GM19468 (cell line): Measurements from ENCODE around the gene C1orf21.

Source experiments
- ATAC-seq: cut with Tn5 transposase; IDR thresholded peaks from one replicate; pipeline ENCODE4 v1.9.1; 2021; ENCODE audit warnings: mild to moderate bottlenecking, moderate library complexity, moderate number of reproducible peaks; ENCODE audit not compliant: unreplicated experiment; ENCODE audit errors: extremely low read depth

Gene C1orf21

DNA sequence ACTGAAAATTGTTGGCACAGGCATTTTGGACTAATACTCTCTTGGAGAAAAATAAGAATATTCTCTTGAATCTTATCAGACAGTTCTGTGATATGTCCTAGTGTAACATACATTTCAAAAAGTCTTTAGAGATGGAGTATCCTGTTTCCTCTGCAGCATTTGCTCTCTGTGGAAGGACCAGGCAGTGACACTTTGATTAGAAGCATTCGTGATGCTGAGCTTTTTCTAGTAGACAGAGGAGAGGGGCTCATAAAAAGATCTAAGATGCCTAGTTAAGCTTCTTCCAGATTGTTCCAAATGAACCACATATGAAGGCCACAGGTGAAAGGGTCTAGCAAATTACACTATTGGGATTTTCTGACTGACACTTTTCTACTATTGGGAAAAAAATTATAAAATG, 120.3 kb downstream of the C1orf21 start:
- no peak for ATAC-seq

DNA sequence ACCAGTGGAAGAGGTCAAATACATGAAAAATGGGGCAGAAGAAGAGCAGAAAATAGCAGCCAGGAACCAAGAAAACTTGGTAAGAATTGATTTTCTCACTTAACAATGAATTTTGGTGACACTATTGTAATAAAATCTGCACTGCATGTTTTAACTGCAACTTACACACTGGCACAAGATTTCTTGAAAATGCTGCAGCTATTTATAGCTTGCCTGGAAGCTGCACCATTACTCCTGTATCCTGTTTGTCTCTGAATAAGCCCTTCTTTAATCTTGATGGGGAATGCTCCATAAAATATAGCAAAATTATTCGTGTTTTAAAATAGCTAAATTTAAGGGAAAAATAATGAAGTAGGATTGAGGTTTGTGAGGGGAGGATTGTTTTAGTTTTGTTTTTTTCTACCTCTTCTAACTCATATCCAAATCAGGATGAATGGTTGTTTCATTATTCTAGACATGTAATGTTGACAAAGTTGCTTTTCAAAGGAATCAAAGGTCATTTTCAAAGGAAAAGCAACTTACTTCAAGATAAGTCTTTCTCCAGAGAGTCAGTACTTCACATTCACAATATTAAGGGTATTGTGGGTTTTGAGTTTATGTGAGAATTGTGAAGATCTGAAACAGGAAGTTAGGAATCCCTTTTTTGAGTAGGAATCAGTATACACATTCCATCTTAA, 120.9 kb downstream of the C1orf21 start:
- ATAC-seq: no peak

DNA sequence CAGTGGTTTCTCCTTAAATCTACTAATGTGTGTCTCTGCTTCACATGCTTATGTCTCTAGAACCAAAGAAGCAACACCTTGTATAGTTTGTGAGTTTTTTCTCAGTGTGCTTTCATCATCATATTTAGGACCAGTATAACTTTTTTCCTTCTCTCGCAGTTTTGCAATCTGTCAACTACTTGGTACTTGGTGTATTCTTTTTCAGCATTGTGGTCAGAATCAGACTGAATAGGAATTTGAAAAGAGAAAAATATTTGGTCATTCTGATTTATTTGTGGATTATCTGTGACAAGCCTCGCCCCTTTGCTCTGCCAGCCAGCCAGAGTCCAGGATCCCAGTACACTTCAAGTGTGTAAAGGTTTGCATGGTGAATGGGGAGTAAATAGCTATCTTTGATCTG, 122.3 kb downstream of the C1orf21 start:
- no peak for ATAC-seq

DNA sequence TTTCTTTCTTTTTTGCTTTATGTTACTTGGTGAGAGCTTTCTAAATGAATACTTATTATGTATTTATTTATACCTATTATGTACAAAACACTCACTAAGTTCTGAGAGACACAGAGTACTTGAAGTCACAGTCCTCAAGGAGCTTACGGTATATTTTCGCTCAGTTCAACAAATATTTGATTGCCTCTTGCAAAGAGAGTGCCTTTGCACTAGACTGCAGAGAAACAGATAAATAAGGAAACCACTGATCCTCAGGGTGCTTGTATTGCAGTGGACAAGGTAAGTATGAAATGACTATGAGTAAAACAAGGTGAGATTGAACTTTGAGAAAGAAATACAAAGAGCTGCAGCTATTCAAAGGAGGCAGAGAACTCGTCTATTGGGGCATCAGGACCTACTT, 123.3 kb downstream of the C1orf21 start:
- ATAC-seq: no peak

DNA sequence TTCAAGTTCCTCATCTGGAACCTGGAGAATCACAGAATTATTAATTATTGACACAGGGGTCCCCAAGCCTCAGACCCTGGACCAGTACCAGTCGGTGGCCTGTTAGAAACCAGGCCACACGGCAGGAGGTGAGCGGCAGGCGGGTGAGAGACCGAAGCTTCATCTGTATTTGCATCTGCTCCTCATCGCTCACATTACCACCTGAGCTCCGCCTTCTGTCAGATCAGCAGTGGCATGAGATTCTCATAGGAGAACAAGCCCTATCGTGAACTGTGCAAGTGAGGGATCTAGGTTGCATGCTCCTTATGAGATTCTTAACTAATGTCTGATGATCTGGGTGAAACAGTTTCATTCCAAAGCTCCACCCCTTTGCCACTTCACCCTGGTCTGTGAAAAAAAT, 125.9 kb downstream of the C1orf21 start:
- no peak for ATAC-seq

DNA sequence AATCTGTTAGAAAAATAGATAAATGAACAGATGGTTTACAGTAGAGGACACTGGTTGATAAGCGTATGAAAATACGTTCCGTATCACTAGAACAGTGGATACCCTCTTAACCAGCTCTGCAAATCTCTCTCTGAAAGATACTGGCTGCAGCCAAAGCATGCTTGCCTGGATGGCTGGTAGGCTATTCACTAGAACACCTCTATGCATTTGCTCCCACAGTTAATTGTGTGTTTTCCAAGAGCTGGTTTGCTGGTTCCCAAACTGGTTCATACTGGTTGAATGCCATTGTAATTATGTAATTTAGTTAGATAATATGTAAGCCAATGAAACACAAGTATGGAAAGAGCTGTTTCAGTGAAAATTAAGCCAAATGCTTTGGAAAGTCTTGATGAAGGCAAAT, 126.6 kb downstream of the C1orf21 start:
- no peak for ATAC-seq

GRCh38 chr1:184513966-184514365, 127.1 kb downstream of the C1orf21 start:
- no peak for ATAC-seq

DNA sequence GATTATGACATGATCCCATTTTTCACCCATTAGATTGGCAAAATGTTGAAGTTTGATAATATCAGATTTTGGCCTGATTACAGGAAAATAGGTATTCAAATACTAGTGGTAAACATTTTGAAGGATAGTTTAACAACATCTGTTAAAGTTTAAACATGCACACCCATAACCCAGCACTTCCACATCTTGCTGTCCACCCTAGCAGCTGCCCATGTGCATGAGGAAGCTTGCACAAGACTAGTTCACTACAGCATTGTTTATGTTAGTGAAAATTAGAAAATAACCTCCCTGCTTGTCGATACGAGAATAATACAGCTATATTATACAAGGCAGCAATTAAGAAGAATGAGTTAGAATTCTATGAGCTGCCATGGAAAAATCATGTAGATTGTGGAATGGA, 127.6 kb downstream of the C1orf21 start:
- no peak for ATAC-seq

DNA sequence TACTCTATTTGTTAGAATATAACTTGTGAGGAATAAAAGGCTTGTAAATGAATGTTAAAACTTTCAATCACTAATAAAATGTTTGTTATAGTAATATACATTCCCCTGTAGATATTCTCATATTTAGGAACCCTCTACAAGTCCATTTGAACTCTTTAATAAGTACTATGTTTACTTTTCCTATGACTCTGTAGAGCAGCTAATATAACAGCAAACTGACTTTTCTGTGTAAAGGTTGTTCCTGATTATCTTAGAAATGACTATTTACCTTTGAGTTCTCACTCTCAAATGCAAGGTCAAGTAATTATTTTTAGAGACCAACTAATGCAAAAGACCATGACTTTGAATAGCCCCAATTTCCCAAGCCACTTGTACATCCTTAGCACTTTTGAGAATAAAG, 130.3 kb downstream of the C1orf21 start:
- no peak for ATAC-seq

DNA sequence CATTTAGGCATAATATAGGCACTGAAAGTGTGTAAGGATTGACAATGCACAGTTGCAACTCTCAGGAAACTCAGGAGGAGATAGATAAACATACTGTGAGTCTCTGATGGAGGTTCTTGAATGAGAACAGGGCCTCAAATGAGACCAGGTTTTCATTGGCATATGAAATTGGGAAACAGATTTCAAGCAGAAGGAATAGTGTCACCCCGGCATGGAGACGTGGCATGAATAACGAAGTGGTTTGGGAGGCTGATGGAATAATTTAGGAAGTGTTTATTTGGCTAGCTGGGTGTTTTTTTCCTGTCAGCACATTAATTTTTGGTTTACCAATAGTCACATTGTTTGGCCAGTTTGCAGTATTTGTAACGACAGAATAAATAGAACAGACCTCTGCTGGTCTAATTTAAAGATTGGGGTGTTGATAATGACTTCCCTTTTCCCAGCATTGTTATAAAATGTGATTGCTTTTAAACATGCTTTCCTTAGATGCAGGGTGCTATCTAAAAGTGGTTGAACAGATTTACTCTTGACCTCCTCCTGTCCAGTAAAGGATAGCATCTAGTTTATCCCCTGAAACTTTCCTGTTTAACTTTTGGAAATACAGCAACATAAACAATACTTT, 132.0 kb downstream of the C1orf21 start:
- ATAC-seq: no peak

GRCh38 chr1:184520336-184520735, 133.5 kb downstream of the C1orf21 start:
- no peak for ATAC-seq

GRCh38 chr1:184524248-184524647, 137.4 kb downstream of the C1orf21 start:
- ATAC-seq: no peak

DNA sequence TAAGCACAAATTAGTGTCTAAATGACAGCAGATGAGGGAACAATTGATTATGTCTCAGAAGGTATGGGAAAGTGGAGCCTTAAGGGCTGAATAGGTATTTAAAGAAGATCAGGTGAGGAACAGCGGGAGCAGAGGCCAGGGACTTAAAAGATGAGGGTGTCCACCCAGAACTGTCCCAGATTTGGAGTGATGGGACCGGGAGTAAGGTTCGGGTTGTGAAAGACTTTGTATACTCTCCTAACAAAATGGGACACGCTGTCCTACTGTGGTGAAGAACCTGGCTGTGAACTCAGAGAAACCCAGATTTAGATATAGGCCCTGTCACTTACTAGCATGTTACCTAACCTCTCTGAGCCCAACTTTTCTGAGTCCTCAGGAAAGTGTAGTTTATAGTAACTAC, 140.6 kb downstream of the C1orf21 start:
- no peak for ATAC-seq

DNA sequence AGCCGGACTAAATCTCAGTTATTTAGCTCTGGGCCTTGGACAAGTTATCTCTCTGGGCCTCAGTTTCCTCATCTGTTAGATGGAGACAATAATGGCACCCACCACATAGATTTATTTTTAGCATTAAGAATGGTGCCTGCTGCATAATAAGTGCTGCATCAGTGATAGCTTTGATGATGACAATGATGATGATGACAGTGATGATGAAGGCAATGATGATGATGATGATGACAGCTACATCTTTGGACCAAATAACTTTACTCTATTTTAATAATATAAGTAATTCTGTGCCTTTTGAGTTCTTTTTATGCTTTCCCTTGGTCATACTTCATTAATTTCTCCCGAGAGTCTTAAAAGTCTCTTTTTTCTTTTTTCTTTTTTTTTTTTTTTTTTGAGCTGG, 143.4 kb downstream of the C1orf21 start:
- ATAC-seq: no peak

- ATAC-seq: no peak
Observed at GRCh38 chr1:184531296-184531695, 144.5 kb downstream of the C1orf21 start.

DNA sequence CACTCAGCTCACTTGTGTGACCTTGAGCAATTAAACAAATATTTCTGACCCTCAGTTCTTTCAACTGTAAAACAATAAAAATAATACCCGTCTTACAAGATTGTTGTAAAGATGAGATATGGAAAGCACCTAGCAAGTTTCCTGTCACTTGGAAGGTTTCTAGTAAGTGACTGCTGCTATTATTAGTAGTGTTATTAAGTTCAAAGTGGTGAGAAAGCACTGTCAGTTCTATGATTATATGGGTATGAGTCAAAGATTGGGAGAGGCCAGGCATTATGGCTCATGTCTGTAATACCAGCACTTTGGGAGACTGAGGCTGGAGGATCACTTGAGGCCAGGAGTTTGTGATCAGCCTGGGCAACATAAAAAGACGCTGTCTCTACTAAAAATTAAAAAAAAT, 145.4 kb downstream of the C1orf21 start:
- no peak for ATAC-seq

GRCh38 chr1:184533049-184533448, 146.2 kb downstream of the C1orf21 start:
- ATAC-seq: no peak

- ATAC-seq: no peak
Observed at GRCh38 chr1:184533915-184534314, 147.1 kb downstream of the C1orf21 start.

DNA sequence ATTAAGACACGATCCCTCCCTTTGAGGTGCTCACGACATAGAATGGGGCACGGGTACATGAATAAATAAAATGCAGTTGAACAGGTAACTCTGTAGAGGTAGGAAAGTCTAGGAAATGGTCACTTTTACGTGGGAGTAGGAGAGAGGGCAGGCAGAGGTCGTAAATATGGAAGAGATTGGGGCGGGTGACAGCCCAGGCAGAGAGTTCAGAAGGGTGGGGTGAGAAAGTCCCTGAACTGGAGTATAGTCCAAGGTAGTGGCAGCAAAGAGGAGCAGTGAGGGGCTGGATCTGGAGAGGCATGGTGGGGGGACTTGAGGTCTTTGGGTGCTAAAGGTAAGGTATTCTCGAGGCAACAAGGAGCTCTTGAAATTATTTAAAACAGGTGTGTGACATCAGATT, 147.9 kb downstream of the C1orf21 start:
- ATAC-seq: no peak

- ATAC-seq: no peak
Observed at GRCh38 chr1:184535191-184535970, 148.6 kb downstream of the C1orf21 start.

DNA sequence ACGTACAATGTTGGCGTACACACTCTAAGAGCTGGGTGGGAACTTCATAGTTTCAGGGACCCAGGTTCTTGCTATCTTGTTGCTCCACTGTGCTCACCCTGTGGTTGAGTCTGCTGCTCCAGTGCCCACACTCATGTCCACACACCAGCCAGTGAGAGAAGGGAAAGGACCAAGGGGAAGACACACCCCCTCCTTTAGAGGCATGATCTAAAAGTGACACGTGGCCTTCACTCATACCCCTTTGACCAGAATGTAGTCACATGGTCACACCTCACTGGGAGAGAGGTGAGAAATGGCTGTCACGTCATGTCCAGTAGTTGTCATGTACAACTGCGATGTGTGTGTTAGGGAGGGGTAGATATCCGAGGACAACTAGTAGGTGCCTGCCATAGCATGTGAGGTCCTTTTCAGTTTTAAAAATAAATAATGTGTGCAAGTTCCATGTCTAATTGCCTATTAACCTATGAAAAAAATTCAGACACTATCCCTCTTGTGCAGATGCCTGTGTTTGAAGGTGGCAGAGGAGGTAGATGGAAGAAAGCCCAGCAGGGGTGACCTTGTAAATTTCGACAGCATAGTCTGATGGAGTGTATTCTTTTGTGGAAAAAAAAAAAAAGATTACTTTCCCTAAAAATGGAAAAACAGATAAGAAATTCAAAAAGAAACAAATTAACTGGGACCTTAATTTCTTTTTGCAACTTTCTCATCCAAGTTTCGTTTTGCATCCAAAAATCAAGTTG, 149.6 kb downstream of the C1orf21 start:
- no peak for ATAC-seq
